Measurements from ENCODE around the gene LONRF2.

LONRF2 gene

GRCh38 chr2:100275200-100275589, 47.1 kb downstream of the LONRF2 start:
- ATAC-seq = no peak
- no peak for DNase-seq

DNA sequence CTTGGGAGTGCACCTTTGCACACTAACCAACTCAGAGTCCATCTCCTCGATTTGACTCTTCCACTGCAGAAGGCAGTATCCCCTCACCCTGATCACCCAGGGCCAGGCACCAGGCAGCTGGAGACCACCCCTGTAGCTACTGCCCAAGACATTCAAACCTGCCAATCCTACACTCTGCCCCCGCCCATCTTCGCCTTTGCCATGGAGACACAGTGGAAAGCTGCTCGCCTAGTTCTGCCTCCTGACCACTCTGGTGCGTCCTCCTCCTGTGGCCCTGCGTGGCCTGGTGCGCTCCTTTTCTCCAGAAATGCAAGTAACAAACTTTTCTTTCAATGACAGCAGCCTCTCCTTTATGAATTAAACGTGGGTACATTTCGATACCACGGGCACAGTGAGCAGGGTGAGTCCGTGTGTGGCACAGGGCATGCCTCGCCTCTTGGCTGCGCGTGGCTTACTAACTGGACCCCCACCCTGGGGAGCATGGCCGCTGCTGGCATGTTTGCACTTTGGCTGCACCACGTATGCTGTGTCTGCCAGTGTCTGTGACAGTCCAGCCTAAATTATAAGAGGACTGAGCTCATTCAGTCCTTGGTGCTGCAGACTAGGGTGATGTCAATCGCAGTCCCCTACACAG, 47.6 kb downstream of the LONRF2 start:
- no peak for ATAC-seq
- no peak for DNase-seq

GRCh38 chr2:100274076-100274475, 48.2 kb downstream of the LONRF2 start:
- no peak for ATAC-seq
- no peak for DNase-seq

DNA sequence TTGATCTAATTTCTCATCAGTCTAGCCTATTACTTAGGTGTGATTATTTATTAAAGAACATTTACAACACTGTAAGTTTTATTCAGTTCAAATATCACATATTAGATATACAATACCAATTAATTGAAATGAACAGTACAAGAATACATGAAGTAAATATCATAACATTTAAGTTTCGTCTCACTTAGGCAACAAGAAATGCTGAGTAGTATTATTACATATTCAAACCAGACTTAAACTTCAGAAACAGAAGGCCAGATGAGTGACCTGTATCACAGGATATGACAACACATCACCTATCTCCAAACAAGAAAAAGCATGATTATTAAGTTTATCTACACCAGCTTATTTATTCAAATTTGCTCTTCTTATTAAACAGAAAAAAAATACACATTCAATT, 48.9 kb downstream of the LONRF2 start:
- ATAC-seq (no peak), DNase-seq (no peak)

DNA sequence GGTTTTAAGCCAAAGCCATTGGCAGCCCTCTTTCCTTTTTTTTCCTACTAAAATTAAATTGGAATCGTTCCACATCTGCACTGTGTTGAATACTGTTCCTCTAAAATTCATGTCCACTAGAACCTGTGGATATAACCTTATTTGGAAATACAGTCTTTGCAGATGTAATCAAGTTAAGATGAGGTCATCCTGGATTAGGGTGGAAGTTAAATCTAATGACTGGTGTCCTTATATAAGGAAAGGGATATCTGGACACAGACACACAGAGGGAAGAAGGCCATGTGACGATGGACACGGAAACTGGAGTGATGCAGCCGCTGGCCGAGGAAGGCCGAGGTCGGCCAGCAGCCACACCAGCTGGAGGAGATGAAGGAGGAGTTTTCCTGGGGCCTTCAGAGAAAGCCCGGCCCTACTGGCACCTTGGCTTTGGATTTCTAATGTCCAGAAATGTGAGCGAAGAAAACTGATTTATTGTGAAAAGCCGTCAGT, 49.4 kb downstream of the LONRF2 start:
- no peak for DNase-seq
- ATAC-seq = no peak

GRCh38 chr2:100271210-100271609, 51.1 kb downstream of the LONRF2 start:
- DNase-seq = no peak

GRCh38 chr2:100270381-100271146, 51.7 kb downstream of the LONRF2 start:
- no peak for DNase-seq
- no peak for ATAC-seq

More at GRCh38 chr2:100271210-100271609, 51.1 kb downstream of the LONRF2 start:
- ATAC-seq = no peak

DNA sequence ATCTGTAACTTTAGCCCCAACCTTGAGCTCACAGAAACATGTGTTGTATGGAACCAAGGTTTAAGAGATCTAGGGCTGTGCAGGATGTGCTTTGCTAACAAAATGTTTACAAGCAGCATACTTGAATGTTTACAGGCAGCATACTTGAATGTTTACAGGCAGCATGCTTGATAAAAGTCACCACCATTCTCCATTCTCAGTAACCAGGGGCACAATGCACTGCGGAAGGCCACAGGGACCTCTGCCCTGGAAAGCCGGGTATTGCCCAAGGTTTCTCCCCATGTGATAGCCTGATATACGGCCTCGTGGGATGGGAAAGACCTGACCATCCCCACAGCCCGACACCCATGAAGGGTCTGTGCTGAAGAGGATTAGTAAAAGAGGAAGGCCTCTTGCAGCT, 52.4 kb downstream of the LONRF2 start:
- DNase-seq (no peak), ATAC-seq (no peak)

DNA sequence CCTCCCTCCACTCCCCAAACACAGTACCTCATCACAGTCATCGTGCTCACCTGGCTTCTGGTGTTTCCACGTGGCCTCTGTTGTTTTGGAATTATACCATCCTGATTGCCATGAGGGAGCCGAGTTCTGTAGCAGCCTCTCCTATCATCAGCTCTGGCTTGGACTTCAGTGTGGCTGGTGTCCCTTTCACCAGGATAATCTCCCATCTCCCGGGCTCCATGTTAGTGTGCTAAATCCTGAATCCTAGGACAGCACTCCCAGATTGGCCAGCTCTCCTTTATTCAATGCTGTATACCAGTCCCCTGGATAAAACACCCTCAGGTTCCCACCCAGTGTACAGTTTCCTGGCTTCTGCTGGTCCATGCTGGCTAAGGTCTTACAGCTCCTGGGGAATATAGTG, 53.3 kb downstream of the LONRF2 start:
- DNase-seq (no peak), ATAC-seq (no peak)

GRCh38 chr2:100267751-100268150, 54.5 kb downstream of the LONRF2 start:
- DNase-seq = no peak
- ATAC-seq = no peak

DNA sequence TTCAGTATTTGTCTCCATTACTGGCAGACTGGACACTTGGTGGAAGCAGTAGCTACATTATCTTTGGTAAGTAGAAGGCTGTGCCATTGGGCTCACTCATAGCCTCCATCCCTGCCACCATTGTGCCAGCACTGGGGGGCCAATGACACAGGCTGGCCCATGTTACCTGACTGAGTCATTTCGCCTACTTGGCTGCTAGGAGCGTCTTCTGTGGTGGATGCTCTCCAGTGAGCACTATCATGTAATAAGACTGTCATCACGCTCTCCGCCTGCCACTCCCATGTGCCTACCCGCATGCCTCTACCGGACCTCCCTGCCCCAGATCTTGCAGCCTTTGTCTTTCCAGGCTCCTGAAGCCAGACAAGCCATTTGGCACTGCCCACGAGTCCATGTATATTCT, 56.2 kb downstream of the LONRF2 start:
- no peak for DNase-seq
- no peak for ATAC-seq

DNA sequence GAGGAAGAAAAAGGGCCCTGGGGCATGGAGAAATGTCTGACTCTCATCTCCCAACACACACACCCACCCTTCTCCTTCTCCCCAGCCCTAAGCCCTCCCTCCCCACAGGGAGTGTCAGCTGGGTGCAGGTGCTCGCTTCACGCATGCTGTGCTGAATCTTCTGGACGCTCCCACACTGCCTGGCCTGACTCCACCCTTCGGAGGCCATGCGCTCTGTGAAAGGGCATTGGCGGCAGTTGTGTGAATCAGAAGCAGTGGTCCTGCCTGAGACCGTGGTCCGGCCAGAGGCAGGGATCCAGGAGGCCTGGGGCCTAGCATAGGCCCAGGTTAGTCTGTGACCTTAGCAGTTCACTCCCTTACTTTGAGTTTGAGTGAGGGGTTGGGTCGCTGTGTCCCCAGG, 57.1 kb downstream of the LONRF2 start:
- ATAC-seq = no peak
- no peak for DNase-seq

DNA sequence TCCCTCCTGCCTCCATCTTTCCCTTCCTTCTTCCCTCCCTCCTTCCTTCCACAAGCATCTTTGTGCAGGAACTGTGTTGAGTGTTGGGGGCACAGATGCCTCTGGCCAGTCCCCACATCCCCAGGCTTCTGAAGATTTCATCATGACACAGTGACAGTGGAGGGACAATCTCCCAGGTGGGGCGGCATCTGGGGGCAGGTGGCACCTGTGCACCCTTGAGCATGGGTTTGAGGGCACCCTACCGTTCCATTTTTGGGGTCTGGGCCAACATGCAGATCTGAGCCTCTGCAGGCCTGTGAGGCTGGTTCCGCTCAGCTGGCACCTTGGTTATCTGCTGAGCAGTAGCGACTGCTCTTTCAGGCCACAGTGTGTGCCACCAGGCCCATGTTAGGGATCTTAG, 57.6 kb downstream of the LONRF2 start:
- DNase-seq (no peak), ATAC-seq (no peak)

DNA sequence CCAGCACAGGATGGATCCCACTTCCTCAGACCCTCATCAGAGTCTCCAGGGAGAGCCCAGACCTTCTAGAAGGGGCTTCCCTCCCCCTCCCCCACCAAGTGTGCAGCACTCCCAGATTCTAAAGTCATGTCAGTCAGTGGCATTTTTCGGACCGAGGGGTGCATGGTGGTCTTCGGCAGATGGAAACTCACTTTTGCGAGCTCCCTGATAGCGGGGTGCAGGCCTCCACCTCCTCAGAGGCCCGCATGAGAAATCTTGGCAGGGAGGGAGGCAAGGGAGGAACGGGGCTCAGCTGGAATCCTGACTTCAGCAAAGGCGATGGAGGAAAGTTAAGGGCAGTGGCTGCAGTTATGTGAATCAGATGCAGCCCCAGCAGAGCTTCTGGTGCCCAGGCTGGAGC, 58.2 kb downstream of the LONRF2 start:
- ATAC-seq (no peak), DNase-seq (no peak)

DNA sequence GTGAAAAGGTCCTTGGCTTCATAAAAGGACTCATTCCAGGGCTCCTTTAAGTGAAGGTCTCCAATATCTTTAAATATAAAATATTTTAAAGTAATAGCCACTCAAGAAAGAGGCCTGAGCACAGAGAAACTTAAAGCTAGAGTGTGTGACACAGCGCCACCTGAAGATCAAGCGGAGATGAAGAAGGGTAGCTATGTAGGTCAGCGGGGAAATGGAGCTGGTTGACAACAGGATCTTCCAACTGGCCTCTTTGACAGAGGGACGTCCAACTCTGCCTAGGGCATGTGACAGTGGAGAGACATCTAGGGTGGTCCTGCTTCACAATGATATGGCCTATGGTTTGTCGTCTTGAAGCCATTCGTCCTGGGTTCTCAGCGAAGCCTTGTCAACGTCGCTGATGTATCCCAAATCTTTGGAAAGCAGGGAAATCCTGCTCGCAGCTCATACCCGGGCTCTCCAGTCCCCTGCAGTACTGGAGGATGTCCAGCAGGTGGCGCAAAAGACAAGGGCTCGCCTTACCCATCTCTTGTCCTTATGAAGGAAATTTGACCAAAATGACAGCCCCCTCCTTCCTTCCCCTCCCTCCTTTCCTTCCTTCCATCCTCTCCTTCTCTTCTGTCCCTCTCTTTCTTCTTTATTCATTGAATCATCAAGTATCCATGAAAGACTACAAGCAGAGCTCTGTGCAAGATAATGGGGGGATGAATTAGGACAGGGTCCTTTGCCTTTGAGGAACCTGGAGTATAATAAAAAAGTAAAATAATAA, 59.6 kb downstream of the LONRF2 start:
- DNase-seq = peak; percentile 68
- no peak for ATAC-seq

DNA sequence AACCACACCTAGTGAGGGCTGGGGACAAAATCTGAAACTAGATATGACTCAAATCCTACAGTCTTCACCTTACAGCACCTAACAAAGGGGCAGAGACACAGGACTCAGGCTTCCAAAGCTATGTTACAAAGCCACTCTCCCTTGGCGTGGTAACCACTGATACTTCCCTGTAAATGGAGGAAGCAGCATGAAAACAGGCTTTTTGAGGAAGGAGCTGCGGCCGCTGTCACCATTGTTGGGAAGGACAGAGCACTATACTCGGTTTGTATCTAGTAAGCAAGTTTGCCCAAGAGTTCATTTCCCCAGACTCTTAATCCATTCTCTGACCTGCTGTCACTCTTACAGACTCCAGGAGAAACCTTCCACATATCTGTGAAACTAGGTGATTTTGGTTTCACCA, 60.3 kb downstream of the LONRF2 start:
- ATAC-seq = no peak
- no peak for DNase-seq

GRCh38 chr2:100260712-100261620, 61.3 kb downstream of the LONRF2 start:
- no peak for ATAC-seq
- DNase-seq = peak; percentile 39

GRCh38 chr2:100259106-100259505, 63.2 kb downstream of the LONRF2 start:
- DNase-seq = no peak
- no peak for ATAC-seq

GRCh38 chr2:100257939-100258338, 64.4 kb downstream of the LONRF2 start:
- ATAC-seq = no peak
- no peak for DNase-seq

GRCh38 chr2:100256849-100257248, 65.5 kb downstream of the LONRF2 start:
- DNase-seq = no peak
- ATAC-seq = no peak

DNA sequence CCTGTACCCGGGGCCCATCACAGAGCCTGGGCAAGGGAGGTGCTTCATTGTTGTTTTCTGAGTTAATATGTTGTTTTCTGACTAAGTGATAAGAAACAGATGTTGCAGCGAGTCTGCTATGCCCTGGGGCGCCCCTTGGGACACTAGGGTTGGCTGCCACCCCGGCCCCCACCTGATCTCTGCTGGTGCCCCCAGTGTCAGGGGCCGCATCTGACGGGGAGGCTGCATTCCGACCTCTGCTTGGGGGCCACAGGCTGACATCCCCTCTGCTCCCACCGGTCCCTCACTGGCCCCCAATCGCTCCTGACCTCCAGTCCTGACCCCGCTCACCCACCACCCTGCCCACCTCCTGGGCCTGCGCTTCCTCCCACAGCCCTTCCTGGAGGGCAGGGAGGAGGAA, 65.9 kb downstream of the LONRF2 start:
- no peak for ATAC-seq
- DNase-seq = no peak

DNA sequence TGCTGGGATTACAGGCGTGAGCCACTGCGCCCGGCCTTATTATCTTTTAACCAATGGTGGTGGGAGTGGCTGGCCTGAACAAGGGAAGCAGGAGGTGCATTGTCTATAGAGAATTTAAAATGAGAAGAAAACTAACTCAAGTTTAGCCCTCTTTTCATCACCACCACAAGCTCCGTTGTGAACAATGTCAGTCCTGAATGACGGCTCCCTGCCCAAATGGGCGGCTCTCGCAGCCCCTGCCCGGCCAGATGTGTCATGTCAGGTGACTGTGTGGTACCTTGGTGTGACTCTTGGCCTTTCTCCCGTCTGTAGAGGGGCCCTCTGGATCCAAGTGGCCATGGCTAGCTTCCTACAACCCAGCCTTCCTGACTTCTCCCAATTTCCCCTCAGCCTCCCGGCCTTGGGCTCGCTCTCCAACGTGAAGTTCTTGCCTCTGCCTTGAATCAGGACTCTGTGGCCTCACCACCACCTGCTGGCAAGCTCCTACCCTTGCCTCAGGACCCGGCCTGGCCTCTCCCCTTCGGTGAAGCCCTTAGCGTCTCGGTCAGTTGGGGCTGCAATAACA, 67.6 kb downstream of the LONRF2 start:
- DNase-seq = no peak

More for the DNA sequence above, 67.6 kb downstream of the LONRF2 start:
- no peak for ATAC-seq
